Measurements from ENCODE around the gene NSUN4.
"Not testable (repeated sequence)": the region's sequence is repeated elsewhere in the genome, so short reads cannot be mapped to it uniquely, and the experiment has no call there.

NSUN4 gene

DNA sequence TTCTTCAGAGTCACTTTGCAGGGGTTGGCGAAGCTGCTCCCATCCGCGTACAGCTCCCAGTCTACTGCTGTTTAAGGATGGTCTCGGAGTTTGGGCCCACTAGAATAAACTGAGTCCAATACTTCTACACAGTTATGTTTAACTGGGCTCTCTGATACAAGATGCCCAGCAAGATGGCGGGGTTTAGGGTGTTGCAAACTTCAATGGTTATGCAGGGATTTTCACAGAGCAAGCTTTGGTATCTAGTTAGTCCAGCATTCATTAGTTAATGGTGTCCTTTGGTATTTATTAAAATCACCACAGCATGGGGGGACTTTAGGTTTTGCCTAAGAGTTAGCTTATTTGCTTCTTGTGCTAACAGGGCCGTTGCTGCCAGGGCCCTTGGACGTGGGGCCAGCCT, 12.4 kb upstream of the NSUN4 start:
- DNase-seq (ENCODE audit: low spot score), result not testable (repeated sequence)

DNA sequence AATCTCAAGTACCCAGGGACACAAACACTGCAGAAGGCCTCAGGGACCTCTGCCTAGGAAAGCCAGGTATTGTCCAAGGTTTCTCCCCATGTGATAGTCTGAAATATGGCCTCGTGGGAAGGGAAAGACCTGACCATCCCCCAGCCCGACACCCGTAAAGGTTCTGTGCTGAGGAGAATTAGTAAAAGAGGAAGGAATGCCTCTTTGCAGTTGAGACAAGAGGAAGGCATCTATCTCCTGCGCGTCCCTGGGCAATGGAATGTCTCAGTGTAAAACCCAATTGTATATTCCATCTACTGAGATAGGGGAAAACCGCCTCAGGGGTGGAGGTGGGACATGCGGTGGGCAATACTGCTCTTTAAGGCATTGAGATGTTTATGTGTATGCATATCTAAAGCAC, 10.8 kb upstream of the NSUN4 start:
- not testable (repeated sequence) for DNase-seq (ENCODE audit: low spot score)

DNA sequence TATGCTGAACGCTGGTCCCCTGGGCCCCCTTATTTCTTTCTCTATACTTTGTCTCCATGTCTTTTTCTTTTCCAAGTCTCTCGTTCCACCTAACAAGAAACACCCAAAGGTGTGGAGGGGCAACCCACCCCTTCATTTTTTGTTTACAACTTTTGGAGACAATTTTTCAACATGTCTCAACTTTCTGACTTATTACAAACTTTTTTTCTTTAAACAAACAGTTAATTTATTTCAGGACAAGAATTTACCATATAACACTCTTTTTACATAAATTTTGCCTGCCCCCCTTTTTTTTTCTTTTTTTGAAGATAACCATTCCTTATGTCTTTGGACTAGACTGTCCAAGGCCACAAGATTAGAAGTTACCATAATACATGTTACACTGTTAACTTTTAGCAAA, 10.2 kb upstream of the NSUN4 start:
- not testable (repeated sequence) for DNase-seq (ENCODE audit: low spot score)

DNA sequence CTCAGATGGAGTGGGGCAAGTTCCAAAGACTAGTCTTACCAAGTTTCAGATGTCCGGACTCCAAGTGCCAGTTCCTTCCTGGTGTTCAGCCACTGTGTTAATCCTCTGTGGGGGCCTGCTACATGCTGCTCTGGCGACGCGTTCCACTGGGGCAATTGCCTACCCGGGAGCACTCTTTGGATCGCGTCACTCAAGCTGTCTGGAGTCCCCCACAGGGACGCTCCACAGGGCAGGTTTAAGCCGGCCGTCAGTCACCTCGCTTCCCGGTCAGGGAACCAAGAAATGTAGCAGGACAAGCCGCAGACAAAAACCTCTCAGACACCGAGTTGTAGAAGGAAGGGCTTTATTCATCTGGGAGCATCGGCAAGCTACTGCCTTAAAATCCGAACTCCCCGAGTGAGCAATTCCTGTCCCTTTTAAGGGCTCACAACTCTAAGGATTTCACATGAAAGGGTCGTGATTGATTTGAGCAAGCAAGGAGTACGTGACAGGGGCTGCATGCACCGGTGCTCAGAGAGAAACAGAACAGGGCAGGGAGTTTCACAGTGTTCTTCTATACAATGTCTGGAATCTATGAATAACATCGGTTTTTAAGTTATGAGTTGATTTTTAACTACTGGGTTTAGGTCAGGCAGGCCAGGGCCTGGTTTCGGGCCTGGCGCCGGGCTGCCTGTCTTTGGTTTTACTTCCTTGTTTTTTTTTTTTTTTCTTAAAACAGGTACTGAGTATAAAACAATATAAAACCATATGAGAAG, 8.6 kb upstream of the NSUN4 start:
- not testable (repeated sequence) for DNase-seq (ENCODE audit: low spot score)

DNA sequence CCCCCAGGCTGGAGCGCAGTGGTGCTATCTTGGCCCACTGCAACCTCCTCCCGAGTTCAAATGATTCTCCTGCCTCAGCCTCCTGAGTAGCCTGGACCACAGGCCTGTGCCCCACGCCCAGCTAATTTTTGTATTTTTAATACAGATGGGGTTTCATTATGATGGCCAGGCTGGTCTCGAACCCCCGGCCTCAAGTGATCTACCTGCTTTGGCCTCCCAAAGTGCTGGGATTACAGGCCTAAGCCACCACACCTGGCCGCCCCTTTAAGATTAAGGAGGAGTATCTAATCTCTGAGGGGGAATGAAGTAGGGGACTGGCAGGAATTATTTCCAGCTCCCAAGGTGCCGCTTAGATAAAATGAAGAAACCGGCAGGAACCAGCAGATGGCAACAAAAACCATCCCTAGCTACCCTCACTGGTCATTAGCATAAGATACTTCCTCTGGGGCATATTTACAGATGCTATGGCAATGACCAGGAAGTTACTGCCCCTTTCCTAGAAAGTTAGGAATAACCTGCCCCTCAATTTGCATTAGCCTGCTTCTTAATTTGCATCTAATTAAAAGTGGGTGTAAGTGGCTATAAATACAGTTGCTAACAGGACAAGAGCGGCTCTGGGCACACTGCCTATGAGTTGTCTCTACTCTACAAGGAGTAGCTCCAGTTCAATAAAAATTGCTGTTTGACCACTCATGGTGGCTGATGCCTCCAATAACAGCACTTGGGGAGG, 7.1 kb upstream of the NSUN4 start:
- peak; percentile 42 for DNase-seq (ENCODE audit: low spot score)

DNA sequence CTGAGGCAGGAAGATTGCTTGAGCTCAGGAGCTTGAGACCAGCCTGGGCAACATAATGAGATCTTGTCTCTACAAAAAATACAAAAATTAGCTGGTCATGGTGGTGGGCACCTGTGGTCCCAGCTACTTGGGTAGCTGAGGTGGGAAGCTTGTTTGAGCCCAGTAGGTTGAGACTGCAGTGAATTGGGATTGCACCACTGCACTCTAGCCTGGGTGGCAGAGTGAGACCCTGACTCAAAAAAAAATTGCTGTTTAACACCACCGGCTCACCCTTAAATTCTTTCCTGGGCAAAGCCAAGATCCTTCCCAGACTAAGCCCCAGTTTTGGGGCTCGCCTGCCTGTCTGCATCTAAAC, 6.6 kb upstream of the NSUN4 start:
- no peak for DNase-seq (ENCODE audit: low spot score)

DNA sequence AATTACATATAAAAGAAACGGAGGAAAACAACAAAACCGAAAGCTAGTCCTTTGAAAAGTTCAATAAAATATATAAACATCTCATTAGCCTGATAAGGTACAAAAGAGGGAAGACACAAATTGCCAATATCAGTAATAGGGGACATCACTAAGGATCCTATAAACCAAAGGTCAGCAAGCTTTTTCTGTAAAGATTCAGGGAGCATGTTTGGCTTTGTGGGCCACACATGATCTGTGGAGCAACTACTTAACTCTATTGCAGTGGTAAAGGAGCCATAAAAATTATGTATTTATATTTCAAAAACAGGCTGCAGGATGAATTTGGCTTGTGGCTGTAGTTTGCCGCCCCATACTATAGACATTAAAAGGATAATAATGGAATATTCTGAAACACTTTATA, 5.5 kb upstream of the NSUN4 start:
- DNase-seq (ENCODE audit: low spot score), result no peak

DNA sequence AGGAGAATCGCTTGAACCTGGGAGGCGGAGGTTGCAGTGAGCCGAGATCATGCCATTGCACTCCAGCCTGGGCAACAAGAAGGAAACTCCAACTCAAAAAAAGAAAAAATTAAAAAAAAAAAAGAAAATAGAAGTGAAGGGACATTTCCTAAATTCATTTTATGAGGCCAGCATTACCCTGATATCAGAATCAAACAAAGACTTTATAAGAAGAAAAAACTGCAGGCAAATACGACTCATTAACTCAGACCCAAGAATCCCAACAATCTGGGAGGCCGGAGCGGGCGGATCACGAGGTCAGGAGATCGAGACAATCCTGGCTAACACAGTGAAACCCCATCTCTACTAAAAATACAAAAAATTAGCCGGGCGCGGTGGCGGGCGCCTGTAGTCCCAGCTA, 3.2 kb upstream of the NSUN4 start:
- DNase-seq (ENCODE audit: low spot score), result not testable (repeated sequence)

DNA sequence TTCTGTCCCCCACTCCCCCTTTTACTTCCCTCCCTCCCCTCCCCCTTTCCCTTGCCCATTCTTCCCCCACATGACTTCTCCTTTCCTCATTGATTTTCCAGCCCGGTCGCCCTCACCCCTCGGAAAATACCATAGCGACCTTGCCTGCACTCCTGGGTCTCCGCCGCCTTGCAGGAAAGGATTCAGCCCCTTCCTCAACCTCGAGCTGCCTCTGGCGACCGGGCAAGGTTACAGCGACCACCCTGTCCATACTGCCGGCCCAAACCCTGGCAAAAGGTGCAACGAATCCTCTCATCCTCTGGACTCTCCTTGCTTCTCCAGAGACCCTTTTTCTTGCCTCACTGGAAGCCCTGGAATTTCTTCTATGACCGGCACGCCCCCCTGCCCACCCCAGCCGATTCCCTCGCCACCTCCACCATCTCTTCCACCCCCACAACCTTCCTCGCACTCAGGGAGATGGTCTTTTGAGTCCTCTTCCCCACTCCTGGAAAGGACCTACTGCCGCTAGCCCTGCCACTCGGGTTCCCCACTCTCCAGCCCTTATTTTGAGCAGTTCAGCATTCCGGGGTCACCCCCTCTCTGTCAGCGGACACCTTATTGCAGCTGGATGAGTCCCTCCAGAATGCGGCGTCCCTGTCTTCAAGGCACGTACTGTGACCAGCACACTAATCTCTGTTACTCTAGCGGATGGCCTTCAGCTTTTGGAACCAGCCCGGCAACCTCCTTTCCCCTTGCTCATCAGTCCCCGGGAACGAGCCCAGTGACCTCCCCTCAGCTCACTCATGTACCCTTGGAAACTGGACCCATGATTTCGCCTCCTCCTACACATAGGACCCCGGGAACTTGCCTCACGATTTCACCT, 846 bp downstream of the NSUN4 start:
- no peak for DNase-seq (ENCODE audit: low spot score)

DNA sequence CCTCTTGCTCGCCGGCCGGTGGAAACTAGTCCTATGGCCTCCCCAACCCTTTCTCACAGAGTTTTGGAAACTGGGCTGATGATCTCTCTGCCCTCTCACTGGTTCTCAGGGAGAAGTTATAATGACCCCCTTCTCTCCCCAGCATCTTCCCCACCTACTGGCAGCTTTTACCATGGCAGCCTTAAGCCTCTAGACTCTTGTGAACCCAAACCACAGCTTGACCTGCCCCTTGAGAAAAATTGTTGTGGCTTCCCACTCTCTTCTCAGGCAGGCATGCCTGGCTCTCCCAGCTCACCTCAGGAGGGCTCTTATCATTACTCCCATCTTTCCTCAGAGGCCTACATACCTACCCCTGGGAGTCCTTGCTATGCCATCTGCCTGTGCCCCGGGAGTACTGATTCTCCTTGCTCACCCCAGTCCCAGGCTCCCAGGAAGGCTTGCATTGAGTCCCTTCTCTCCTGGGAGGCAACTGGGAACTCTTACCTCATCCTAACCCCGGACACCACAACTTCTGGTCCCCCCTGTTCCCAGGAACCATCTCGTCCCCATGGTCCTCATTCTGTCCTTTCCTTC, 1.6 kb downstream of the NSUN4 start:
- DNase-seq (ENCODE audit: low spot score), result peak; percentile 13

DNA sequence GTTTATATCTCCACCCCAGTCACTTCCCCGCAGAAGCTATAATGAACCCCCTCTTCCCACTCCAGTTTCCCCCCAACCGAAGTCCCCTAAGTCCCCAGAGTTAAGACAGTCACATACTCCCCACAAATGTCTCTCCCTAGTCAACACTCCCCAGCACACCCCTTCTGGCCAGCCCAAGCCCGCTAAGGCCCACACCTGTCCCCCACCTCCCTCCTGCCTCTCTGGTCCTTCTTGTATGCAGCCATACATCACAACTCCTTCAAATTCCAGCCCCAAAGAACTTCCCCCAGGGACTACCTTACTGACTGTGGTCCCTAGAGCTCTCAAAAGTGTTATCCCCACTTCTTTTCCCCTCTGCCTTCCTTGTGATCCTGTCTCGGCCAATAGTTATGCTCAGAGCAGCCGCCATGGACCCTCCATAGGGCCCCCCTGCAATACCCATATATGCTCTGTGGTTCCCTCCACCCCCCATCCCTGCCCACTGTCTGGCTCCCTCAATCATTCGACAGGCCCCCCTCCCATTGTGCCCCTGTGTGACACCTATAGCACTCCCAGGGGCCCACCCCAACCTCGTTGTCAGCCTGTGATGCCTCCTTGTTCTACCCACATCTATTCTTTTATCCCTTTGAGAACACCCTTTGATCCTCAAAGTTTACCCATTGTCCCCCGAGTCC, 2.2 kb downstream of the NSUN4 start:
- DNase-seq (ENCODE audit: low spot score), result no peak

DNA sequence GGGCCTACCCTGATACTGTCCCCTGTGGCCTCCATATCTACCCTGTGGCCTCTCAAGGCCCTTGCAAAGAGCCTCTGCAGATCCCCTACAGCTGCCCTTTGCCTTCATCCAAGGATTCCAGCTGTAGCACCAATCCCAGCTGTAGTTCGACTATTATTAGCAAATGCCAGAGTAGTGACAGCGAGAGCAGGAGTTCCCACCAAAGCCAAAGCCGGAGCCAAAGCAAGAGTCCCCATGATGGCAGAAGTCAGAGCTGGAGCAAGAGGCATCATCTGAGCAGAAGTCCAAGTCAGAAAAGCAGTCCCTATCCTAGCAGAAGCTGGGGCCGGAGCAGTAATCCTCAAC, 2.7 kb downstream of the NSUN4 start:
- no peak for DNase-seq (ENCODE audit: low spot score)

DNA sequence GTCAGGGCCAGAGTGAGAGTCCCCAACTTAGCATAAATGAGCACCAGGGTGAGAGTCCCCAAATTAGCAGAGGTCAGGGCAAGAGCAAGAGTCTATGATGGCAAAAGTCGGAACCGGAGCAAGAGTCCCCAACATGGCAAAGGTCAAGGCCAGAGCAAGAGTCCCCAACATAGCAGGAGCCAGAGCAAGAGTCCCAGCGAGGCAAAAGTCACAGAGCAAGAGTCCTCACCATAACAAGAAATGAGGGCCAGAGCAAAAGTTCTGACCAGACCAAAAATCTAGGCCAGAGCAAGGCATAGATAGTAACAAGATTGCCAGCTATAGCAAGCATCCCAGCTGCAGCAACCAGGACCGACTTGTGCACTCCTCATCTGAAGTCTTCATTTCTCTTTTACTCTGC, 3.1 kb downstream of the NSUN4 start:
- DNase-seq (ENCODE audit: low spot score), result no peak

DNA sequence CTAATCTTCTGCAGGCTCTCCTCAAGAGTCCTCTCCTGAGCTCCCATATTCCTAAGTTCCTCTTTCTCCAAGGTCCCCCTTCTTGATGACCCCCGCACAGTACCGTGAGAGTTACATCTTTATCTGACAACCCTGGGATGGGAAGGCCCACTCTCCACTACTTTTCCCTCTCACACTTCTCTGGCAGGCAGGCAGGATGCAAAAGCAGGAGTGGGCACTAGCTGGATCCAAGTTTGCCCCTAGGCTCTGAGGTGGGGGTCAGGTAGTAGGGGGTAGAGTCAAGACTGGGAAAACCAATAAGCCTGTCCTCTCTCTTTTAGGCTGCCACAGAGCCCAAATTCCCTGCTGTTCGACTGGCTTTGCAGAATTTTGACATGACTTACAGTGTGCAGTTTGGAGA, 3.9 kb downstream of the NSUN4 start:
- DNase-seq (ENCODE audit: low spot score), result no peak

DNA sequence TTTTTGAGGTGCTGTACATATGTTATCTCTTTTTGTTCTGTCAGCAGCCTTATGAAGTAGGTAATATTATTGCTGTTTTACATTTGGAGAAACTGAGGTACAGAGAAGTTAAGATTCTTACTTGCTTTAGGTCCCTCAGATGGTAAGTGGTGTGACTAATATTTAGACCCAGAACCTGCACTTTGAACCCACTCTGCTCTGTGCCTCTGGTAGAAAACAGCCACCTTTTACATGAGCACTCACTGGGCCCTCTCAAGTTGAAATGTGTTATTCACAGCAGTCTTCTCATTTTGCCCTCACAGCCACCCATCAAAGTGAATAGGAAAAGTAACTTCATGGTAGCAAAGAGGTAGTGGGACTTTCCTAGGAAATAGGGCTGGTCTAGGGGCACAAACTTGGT, 4.7 kb downstream of the NSUN4 start:
- DNase-seq (ENCODE audit: low spot score), result no peak

DNA sequence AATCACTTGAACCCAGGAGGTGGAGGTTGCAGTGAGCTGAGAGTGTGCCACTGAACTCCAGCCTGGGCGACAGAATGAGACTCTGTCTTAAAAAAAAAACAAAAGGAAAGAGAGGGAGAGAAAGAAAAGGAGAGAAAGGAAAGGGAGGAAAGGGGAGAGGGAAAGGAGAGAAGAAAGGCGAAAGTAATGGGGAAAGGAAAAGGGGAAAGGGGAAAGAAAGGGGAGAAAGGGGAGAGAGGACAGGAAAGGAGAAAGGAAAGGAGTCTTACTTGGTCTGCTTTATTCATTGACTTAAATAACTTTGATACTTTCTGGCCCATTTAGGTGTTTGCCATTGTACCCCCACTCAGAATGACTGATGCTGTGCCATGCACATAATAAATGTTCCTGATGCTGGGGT, 11.8 kb downstream of the NSUN4 start:
- no peak for DNase-seq (ENCODE audit: low spot score)

DNA sequence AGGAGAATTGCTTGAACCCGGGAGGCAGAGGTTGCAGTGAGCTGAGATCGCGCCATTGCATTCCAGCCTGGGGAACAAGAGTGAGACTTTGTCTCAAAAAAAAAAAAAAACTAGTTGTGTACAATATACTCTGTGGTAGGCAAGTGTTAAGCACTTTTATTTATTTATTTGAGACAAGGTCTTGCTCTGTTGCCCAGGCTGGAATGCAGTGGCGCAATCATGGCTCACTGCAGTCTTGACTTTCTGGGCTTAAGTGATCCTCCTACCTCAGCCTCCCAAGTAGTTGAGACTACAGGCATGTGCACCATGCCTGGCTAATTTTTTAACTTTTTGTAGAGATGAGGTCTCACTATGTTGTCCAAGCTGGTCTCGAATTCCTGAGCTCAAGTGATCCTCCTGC, 15.3 kb downstream of the NSUN4 start:
- DNase-seq (ENCODE audit: low spot score), result not testable (repeated sequence)

DNA sequence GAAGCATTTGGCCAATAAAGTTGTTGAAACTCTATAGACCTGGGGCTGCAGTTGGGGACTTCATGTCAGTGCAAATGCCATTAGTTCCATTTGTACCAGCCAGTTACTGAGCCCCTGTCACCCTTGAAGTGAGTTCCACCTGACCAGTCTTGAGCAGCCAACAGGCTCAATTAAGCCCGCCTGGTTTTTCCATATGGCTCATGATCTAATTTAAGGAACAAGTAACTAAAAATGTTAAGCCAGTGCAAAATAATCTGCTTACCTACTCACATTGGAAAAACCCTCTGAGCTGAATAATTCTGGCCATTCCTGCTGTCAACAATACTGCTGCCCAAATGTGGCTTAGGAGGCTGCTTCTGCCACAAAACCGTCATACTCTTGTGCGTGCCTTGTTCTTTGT, 21.6 kb downstream of the NSUN4 start:
- no peak for DNase-seq (ENCODE audit: low spot score)

DNA sequence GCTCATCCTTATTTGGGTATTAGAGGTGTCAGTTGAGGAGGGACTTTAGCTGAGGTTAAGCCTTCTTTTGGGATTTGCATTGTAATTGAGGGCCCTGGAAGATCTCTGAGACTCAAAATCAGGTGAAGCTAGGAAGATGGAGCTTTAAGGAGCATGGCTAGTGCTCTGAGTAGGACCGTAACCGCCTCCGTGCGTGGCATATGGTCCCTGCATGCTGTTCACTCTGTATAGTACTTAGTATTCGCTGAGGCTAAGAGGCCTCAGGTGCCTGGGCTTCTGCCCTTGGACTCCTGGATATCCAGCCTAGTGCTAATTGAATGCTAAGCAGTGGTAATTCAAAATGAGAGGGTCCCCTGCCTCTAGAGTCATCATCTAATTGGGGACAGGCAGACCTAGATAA, 22.5 kb downstream of the NSUN4 start:
- no peak for DNase-seq (ENCODE audit: low spot score)

DNA sequence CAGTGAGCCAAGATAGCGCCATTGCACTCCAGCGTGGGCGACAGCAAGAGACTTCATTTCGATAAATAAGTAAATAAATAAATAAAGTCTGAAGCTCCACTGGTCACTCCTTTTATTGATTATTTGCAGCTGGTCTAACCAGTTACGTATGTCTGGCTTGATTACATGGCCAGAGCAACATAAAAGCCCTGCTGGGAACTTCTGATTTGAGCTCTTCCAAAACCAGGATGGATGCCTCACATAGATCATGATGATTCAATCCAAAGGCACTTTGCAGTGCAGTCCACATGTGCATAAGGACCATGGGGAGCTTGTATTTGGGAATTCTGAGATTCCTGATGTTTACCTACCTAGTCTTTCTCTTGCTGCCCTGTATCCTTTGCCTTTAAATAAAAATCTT, 24.0 kb downstream of the NSUN4 start:
- DNase-seq (ENCODE audit: low spot score), result no peak

DNA sequence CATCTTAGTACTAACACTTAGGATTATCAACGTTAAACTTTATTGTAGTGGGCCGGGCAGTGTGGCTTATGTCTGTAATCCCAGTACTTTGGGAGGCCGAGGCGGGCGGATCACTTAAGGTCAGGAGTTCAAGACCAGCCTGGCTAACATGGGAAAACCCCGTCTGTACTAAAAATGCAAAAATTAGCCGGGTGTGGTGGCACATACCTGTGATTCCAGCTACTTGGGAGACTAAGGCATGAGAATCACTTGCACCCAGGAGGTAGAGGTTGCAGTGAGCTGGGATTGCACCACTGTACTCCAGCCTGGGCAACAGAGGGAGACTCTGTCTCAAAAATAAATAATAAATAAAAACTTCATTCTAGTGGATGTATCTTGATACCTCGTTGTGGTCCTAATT, 25.2 kb downstream of the NSUN4 start:
- DNase-seq (ENCODE audit: low spot score), result not testable (repeated sequence)

DNA sequence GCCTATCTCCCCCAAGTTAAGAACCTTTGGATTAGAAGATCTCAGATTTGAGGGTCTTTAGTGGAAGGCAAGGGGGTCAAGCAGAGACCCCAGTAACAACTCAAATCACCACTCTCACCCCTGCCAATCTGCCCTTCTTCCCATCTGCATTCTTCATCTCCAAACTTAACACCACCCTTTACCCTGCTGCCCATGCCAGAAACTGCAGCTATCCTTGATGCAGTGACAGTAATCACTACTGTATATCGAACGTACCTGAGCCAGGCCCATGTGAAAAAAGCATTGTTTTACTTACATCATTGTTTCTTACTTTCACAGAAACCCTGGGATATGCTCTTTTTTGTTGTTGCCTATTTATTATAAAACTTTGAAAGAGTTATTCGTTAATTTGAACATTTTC, 26.5 kb downstream of the NSUN4 start:
- no peak for DNase-seq (ENCODE audit: low spot score)

Measured in SW480 (cell line).